ENCODE results near the gene NUDT19. TPM values are rescaled to one million over a fixed set of nuclear protein-coding genes. Genes with fewer than 3 reads are reported as not detected.

Gene NUDT19
- total RNA-seq, 1 experiment from 2014 or later, result 22.1 TPM

DNA sequence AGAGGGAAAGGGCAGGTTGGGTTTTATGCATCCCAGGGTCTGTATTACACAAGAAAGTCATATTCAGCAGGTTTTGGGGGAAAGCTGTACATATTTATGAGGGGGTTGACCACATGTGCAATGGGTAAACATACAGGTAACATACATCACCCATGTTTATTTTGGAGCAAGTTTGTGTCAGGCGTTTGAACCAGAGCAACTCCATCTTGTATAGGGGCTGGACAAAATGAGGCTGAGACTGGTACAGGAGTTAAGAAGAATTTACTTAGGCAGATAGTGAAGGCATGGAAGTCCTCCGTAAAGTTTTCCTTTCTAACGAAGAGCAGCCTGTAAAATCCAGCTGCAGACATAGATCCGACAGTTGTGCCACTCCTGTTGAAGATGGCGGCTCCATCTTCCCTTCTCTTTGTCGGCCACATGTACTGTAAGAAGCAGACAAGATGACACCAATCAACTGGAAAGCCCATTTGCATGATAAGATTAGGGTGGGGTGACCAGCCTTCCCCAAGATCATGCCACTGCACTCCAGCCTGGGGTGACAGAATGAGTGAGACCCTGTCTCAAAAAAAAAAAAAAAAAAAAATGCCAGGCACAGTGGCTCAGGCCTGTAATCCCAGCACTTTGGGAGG is 4.7 kb upstream of the NUDT19 start:
- H3K4me3 ChIP-seq (replicated peaks in 1 of 2; ENCODE audit: low read depth in 1 of 2, low read length in 2 of 2), result no peak overlapping the region
- DNase-seq (ENCODE audit: low read depth, low spot score) (no peak), ATAC-seq (no peak)
- RAD21 ChIA-PET (ENCODE audit: low non-redundant PET in 1 of 2, low total read pairs in 2 of 2, uncharacterized antibody in 2 of 2, unreplicated experiment in 2 of 2), result no interaction called here
- TF ChIP-seq, protein P1, sequence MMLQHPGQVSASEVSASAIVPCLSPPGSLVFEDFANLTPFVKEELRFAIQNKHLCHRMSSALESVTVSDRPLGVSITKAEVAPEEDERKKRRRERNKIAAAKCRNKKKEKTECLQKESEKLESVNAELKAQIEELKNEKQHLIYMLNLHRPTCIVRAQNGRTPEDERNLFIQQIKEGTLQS (IDR thresholded peaks at IDR 0.05), result no peak
- TF ChIP-seq SP1 (IDR thresholded peaks at IDR 0.05; ENCODE audit: low read depth) (no peak), EZH2 (IDR thresholded peaks at IDR 0.05) (no peak), ZFX (IDR thresholded peaks at IDR 0.05) (no peak), EGR1 (IDR thresholded peaks at IDR 0.05; ENCODE audit: low read depth) (no peak), CEBPB (IDR thresholded peaks at IDR 0.05; ENCODE audit: low read depth) (no peak)
- TF ChIP-seq, protein P2, sequence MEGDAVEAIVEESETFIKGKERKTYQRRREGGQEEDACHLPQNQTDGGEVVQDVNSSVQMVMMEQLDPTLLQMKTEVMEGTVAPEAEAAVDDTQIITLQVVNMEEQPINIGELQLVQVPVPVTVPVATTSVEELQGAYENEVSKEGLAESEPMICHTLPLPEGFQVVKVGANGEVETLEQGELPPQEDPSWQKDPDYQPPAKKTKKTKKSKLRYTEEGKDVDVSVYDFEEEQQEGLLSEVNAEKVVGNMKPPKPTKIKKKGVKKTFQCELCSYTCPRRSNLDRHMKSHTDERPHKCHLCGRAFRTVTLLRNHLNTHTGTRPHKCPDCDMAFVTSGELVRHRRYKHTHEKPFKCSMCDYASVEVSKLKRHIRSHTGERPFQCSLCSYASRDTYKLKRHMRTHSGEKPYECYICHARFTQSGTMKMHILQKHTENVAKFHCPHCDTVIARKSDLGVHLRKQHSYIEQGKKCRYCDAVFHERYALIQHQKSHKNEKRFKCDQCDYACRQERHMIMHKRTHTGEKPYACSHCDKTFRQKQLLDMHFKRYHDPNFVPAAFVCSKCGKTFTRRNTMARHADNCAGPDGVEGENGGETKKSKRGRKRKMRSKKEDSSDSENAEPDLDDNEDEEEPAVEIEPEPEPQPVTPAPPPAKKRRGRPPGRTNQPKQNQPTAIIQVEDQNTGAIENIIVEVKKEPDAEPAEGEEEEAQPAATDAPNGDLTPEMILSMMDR (IDR thresholded peaks at IDR 0.05 in 2 of 3, conservative IDR thresholded peaks at IDR 0.05 in 1 of 3; ENCODE audit: borderline replicate concordance in 1 of 3, insufficient read depth in 1 of 3, low read depth in 2 of 3, low read length in 2 of 3), result no peak
- TF ChIP-seq, protein P3, sequence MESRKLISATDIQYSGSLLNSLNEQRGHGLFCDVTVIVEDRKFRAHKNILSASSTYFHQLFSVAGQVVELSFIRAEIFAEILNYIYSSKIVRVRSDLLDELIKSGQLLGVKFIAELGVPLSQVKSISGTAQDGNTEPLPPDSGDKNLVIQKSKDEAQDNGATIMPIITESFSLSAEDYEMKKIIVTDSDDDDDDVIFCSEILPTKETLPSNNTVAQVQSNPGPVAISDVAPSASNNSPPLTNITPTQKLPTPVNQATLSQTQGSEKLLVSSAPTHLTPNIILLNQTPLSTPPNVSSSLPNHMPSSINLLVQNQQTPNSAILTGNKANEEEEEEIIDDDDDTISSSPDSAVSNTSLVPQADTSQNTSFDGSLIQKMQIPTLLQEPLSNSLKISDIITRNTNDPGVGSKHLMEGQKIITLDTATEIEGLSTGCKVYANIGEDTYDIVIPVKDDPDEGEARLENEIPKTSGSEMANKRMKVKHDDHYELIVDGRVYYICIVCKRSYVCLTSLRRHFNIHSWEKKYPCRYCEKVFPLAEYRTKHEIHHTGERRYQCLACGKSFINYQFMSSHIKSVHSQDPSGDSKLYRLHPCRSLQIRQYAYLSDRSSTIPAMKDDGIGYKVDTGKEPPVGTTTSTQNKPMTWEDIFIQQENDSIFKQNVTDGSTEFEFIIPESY (IDR thresholded peaks at IDR 0.05; ENCODE audit: extremely low read depth, insufficient replicate concordance, low read length), result no peak
- TF ChIP-seq, protein P4, sequence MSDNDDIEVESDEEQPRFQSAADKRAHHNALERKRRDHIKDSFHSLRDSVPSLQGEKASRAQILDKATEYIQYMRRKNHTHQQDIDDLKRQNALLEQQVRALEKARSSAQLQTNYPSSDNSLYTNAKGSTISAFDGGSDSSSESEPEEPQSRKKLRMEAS (IDR thresholded peaks at IDR 0.05), result no peak
- TF ChIP-seq, protein P5, sequence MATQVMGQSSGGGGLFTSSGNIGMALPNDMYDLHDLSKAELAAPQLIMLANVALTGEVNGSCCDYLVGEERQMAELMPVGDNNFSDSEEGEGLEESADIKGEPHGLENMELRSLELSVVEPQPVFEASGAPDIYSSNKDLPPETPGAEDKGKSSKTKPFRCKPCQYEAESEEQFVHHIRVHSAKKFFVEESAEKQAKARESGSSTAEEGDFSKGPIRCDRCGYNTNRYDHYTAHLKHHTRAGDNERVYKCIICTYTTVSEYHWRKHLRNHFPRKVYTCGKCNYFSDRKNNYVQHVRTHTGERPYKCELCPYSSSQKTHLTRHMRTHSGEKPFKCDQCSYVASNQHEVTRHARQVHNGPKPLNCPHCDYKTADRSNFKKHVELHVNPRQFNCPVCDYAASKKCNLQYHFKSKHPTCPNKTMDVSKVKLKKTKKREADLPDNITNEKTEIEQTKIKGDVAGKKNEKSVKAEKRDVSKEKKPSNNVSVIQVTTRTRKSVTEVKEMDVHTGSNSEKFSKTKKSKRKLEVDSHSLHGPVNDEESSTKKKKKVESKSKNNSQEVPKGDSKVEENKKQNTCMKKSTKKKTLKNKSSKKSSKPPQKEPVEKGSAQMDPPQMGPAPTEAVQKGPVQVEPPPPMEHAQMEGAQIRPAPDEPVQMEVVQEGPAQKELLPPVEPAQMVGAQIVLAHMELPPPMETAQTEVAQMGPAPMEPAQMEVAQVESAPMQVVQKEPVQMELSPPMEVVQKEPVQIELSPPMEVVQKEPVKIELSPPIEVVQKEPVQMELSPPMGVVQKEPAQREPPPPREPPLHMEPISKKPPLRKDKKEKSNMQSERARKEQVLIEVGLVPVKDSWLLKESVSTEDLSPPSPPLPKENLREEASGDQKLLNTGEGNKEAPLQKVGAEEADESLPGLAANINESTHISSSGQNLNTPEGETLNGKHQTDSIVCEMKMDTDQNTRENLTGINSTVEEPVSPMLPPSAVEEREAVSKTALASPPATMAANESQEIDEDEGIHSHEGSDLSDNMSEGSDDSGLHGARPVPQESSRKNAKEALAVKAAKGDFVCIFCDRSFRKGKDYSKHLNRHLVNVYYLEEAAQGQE (IDR thresholded peaks at IDR 0.05; ENCODE audit: low read depth), result no peak
- H3K9me2 ChIP-seq (ENCODE audit: insufficient read depth), result no peaks in the 10 kb centered on the region
- no peaks in the 10 kb centered on the region for H3K27me3 ChIP-seq (ENCODE audit: insufficient read depth, low read length)
- H3K36me3 ChIP-seq (ENCODE audit: control insufficient read depth in 1 of 2, insufficient read depth in 2 of 2, low read length in 2 of 2), result no peaks in the 10 kb centered on the region
- H4K20me1 ChIP-seq (ENCODE audit: insufficient read depth), result no peaks in the 10 kb centered on the region
- intact Hi-C loops (cut with micrococcal nuclease), result no loop called here
- no peak overlapping the region for H2AFZ ChIP-seq (ENCODE audit: low read depth, low read length, poor library complexity, severe bottlenecking)
- CTCF ChIA-PET, result no interaction called here
- H3K4me1 ChIP-seq (ENCODE audit: control insufficient read depth in 1 of 2, insufficient read depth in 2 of 2, low read length in 2 of 2), result peaks cover 16% of the 10 kb centered on the region in 2 experiments
- H3K9me3 ChIP-seq (ENCODE audit: control insufficient read depth in 1 of 2, insufficient read depth in 1 of 2, low read depth in 1 of 2, low read length in 2 of 2), result no peaks in the 10 kb centered on the region
- BruUV-seq (replicated peaks), result no TSS peak
- H3K79me2 ChIP-seq (ENCODE audit: insufficient read depth, low read length), result peaks cover under 1% of the 10 kb centered on the region; the same call in 1 of the 2 replicates
- H3K27ac ChIP-seq (ENCODE audit: low read depth, low read length), result no peak overlapping the region
- H3K9ac ChIP-seq (ENCODE audit: low read length), result no peak overlapping the region
- H3K4me2 ChIP-seq (ENCODE audit: low read length), result no peak overlapping the region
- POLR2A ChIA-PET, result interaction anchor here (0.7 kb wide), 1 partner anchor 355 kb away, joined by 3 read pairs; no protein-coding TSS in a partner anchor
